Activated gamma-delta T cell (primary cell): ENCODE data around the gene JPT2.
"Not testable (repeated sequence)": the region's sequence is repeated elsewhere in the genome, so short reads cannot be mapped to it uniquely, and the experiment has no call there.

ENCODE experiments used
- DNase-seq: peaks from one replicate; lab custom pipeline; 2025; lab: John Stamatoyannopoulos, UW

Gene JPT2

DNA sequence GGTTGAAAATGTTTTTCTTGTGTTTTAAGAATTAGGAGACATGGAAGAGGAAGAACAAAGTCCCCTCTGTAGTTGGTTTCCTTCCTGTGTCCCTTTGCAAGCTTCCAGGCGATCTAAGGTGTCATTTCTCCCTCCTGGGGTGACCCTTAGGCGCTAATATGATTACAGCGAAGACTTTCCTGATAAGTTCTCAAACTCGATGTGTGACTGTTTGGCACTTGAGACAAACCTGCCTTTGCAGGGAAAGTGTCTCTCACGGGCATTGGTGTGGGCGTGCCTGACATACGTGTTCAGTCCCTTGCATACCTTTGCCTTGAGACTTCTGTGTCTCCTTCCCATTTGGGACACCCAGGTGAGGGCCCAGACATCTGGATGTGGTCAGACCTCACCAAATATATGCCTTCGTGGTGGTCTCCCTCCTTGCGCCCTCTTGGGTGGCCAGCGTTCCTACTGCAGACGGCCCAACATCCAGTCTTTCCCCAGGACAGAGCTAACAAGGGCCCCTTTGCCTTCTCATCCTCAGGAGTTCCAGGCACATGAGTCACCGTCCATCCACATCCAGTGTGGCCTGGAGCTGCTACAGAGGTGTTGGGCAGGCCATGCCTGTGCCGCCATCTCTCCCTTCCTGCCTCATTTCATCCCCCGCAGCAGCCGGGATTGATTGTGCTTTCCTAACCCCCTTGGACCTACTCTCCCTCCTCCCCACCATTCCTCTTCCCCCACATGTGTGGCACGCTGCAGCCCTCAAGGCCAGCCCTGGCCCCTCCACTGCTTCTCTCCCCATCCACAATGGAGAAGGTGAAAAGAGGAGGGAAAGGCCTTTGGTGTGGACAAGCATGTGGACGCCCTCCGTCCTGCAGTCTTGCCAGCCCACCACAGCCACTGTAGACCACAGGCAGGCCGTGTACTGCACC is 3.1 kb upstream of the JPT2 start:
- no peak for DNase-seq

- no peak for DNase-seq
These were observed 1.4 kb upstream of the JPT2 start for GRCh38 chr16:1676661-1677060.

DNA sequence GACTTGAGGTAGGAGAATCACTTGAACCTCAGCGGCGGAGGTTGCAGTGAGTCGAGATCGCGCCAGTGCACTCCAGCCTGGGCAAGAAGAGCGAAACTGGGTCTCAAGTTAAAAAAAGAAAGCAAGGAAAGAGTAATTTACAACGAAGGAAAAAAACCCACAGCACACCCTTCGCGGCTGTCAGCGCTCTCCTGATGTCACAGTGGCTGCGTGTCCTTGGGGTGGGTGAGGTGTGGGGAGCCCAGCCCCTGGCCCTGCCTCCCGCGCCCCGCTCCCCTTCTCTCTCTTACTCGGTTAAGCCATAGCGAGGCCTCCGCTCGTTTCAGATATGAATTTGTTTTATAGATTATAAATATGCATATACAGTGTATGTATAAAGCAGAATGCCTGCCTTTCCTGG is 740 bp upstream of the JPT2 start:
- no peak for DNase-seq

DNA sequence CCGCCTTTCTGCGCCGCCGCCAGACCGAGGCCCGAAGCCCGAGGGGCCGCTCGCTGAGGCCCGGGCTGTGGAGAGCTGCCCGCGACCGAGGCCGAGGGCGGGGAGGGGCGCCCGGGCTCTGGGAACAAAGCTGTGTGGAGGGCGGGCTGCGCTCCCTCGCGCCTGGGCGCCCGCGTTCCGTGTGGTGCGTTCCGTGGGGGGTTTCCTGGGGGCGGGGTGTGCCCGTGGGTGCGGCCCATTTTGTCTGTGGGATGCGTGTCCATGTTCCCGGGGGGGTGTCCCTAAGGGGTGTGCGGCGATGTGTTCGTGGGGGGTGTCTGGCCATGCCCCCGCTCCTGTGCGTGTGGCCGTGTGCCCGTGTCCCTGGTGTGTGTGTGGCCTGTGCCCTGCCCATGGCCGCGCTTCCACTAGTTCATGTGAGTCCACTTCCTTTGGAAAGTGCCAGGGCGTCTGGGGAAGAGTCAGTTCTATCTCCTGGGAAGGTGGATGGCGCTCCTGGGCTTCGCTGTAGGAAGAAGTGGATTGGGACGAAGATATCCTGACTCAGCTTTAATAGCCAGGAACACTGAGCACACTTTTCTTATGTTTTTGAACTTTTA is 520 bp downstream of the JPT2 start:
- peak; percentile 35 for DNase-seq

GRCh38 chr16:1680361-1680760 is 2.3 kb downstream of the JPT2 start:
- DNase-seq, result no peak

GRCh38 chr16:1681032-1681431 is 3.0 kb downstream of the JPT2 start:
- DNase-seq, result no peak

- DNase-seq, result no peak
These were observed 9.6 kb downstream of the JPT2 start for GRCh38 chr16:1687427-1688316.

GRCh38 chr16:1688807-1689560 is 10.9 kb downstream of the JPT2 start:
- DNase-seq, result no peak

DNA sequence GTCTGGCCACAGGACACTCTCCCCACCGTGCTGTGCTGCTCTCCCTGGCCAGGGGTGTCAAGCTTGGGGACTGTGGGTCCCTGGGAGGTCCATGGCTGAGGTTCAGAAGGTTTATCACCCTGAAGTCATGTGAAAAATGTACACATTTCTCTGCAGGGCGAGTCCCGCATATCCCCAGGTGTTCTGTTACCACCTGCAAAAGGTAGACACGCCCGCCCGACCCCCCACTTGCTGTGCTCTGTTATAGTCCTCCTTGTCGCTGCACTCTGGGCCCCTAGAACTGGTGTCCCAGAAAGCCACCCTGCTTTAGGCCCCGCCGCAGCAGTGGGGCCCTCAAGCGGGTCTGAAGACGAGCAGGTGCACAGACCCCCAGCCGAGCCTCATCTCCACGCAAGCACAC is 11.8 kb downstream of the JPT2 start:
- no peak for DNase-seq

GRCh38 chr16:1690810-1691209 is 12.7 kb downstream of the JPT2 start:
- no peak for DNase-seq

DNA sequence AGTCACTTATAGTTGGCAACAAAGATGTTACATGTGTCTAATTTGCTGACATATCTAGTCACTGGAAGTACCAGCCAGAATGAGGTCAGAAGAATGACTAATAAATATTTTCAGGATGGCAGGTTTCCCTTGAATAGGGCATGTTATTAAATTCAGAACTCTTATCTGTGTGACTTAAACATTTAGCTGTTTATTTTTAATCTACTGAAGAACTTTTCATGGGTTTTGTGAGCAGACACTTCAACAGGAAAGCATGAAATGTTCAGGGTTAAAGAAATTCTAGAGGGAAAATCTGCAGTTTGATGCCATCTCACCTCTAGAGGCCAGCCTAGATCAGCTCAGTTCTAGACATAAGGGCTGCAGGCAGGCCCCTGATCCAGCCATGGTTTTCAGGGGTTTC is 13.2 kb downstream of the JPT2 start:
- DNase-seq, result no peak

- no peak for DNase-seq
These were observed 13.9 kb downstream of the JPT2 start for GRCh38 chr16:1691956-1692355.

DNA sequence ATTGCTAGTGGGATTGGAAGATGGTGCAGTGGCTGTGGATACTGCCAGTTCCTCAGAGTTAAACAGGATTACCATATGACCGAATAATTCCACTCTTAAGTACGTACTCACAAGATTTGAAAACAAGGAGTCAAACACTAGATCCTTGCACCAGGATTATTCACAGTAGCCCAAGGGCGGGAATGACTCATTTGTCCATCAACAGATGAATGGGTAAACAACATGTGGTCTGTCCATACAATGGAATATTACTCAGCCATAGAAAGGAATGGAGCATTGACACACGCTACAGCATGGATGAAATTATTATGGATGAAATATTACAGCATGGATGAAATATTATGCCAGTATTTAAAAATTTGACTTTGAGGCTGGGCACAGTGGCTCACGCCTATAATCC is 18.8 kb downstream of the JPT2 start:
- DNase-seq, result no peak

GRCh38 chr16:1698680-1699079 is 20.6 kb downstream of the JPT2 start:
- no peak for DNase-seq

GRCh38 chr16:1700246-1700645 is 22.2 kb downstream of the JPT2 start:
- no peak for DNase-seq

DNA sequence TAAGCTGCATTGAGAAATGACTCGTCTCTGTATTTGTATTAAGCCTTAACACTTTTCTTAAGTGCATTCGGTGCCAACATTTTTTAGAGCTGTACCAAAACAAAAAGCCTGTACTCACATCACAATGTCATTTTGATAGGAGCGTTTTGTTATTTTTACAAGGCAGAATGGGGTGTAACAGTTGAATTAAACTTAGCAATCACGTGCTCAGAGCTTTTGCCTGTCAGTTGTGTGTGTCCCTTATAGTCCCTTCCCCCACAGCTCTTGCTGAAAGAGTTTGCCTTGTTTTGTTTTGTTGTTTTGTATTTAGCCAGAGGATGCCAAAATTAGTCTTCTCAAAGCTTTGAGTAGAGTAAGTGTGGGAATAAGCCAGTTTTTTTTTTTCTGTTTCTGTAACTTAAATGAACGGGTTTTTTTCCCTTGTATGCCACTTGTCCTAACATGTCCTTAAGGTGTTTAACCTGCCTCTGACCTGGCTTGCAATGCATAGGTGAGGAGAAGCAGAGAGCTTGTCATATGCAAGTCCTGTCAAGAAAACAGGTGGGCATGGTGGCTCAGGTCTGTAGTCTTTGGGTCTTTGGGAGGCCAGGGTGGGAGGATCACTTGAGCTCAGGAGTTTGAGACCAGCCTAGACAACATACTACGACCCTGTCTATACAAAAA is 23.3 kb downstream of the JPT2 start:
- no peak for DNase-seq

GRCh38 chr16:1705324-1705687 is 27.2 kb downstream of the JPT2 start:
- not testable (repeated sequence) for DNase-seq

DNA sequence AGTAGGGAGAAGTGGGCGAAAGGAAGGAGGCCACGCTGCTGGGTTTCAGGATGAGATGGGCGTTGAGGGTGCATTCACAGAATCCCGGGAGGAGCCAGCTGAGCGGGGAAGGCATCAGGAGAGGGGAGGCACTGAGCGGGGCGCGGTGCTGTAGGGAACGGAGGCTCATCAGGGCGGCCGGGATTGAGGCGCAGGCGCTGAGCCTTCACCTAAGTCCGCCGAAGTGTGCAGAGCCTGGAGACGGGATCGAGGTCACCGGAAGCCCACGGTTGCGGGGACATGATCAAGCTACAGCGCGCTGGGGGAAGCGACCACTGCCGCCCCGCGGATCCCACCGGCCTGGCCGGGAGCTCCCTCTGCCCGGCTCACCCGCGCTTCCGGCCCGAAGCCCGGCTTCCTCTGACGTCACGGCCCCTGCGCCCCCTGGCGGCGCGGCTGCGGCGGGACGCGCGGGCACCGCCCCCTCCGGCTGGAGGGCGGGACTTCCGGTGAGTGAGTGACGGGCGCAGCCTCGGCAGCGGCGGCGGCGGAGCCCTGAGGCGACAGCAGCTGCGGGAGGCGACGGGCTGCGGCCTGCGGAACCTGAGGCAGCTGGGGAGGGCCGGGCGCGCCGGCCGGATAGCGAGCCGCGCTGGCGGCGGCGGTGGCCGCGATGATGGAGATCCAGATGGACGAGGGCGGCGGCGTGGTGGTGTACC is 27.8 kb downstream of the JPT2 start, which contains the start of gene MAPK8IP3:
Gene MAPK8IP3, plus strand, starts transcription at position 508 of the 698 bp plus-strand sequence. Its CDS starts 145 bp downstream, at position 653.
- DNase-seq, result peak; percentile 91

DNA sequence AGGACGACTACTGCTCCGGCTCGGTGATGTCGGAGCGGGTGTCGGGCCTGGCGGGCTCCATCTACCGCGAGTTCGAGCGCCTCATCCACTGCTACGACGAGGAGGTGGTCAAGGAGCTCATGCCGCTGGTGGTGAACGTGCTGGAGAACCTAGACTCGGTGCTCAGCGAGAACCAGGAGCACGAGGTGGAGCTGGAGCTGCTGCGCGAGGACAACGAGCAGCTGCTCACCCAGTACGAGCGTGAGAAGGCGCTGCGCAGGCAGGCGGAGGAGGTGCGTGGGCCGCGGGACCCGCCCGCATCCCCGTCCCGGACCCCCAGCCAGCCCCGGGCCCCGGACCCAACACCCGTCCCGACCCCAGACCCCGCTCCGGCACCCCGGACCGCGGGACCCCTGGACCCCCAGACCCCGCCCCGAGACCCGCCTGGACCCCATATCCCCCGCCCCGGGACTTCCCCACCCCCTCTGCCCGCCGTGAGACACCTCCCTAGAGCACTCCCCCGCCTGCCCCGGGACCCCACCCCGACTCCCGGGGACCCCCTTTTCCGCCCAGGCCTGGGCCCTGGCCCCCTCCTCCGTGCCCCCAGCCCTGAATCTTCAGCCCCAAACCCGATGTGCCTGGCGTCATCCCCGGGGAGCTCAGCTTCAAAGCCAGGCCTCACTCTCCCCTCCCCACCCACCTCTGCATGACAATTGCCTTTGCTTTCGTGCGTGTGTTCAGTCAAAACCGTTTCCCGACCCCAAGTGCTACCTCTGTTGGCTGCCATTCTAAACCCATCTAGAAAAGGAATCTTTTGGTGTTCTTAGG is 28.5 kb downstream of the JPT2 start:
- DNase-seq, result no peak
